H1 (cell line): Measurements from ENCODE around the gene WDCP. TPM values are rescaled to one million over a fixed set of nuclear protein-coding genes. Genes with fewer than 3 reads are reported as not detected.

ENCODE experiments used
- CTCF ChIA-PET: fragments of 300-600 bp; sonication (Branson Sonifier 250); formaldehyde crosslinking; loops from one replicate; lab custom pipeline; 2021; ENCODE audit not compliant: partially characterized antibody; lab: Charles Lee
- POLR2A ChIA-PET: fragments of 300-600 bp; sonication (Branson Sonifier 250); formaldehyde crosslinking; loops from one replicate; lab custom pipeline; 2021; ENCODE audit warnings: inconsistent platforms; ENCODE audit not compliant: partially characterized antibody; lab: Charles Lee
- DNase-seq, 2 experiments: peaks; one replicate each; pipeline versions ENCODE4 v3.0.0 to v3.0.0-alpha.2; 2010 to 2022; ENCODE audit warnings: low spot score in 2 of 2, low read depth in 1 of 2, mixed read lengths in 1 of 2
- FAIRE-seq: peaks from 2 replicates; lab custom pipeline; 2011; peaks lifted over from hg19 to GRCh38; lab: Jason Lieb, UNC
- H2AFZ ChIP-seq: 2 replicates; pipeline ENCODE4 v1.8.1; 2012; ENCODE audit warnings: low read length, inconsistent platforms
- H2AK5ac ChIP-seq: 2 replicates; pipeline ENCODE4 v1.6.1; 2013; ENCODE audit warnings: low read depth, low read length
- H2BK120ac ChIP-seq: replicated peaks from 2 replicates; pipeline ENCODE3; 2013; ENCODE audit warnings: low read depth, low read length, inconsistent platforms
- H2BK12ac ChIP-seq: 2 replicates; pipeline ENCODE4 v1.6.1; 2013; ENCODE audit warnings: low read depth, low read length
- H2BK15ac ChIP-seq: 2 replicates; pipeline ENCODE4 v1.6.1; 2013; ENCODE audit warnings: low read length
- H2BK20ac ChIP-seq: 2 replicates; pipeline ENCODE4 v1.6.1; 2013; ENCODE audit warnings: low read length
- H2BK5ac ChIP-seq: 2 replicates; pipeline ENCODE4 v1.6.1; 2013; ENCODE audit warnings: low read depth, low read length
- H3K14ac ChIP-seq: 2 replicates; pipeline ENCODE4 v1.6.1; 2013; ENCODE audit warnings: inconsistent platforms; ENCODE audit not compliant: insufficient read length
- H3K18ac ChIP-seq: 2 replicates; pipeline ENCODE4 v1.6.1; 2013; ENCODE audit warnings: low read length; ENCODE audit errors: extremely low read depth
- H3K23ac ChIP-seq: 2 replicates; pipeline ENCODE4 v1.6.1; 2013; ENCODE audit warnings: inconsistent platforms; ENCODE audit not compliant: insufficient read length
- H3K23me2 ChIP-seq: 2 replicates; pipeline ENCODE4 v1.6.1; 2013; ENCODE audit warnings: low read depth, low read length
- H3K27ac ChIP-seq: 2 replicates; pipeline ENCODE4 v1.6.1; 2011; ENCODE audit warnings: low read depth, low read length, inconsistent platforms
- H3K27me3 ChIP-seq, 4 experiments: replicated peaks in 1 of 4; 1 replicate in 1 of 4; 2 replicates in 3 of 4; pipeline versions ENCODE4 v1.6.1 to v1.8.1; 2011 to 2013; ENCODE audit warnings: low read length in 3 of 4, mild to moderate bottlenecking in 3 of 4, inconsistent platforms in 2 of 4, mixed read lengths in 2 of 4, moderate library complexity in 1 of 4; ENCODE audit not compliant: control insufficient read depth in 3 of 4, insufficient read depth in 3 of 4; ENCODE audit errors: extremely low read depth in 1 of 4
- H3K36me3 ChIP-seq, 4 experiments: 2 replicates each; pipeline versions ENCODE4 v1.6.1 to v1.8.1; 2011 to 2013; ENCODE audit warnings: mild to moderate bottlenecking in 4 of 4, low read length in 3 of 4, moderate library complexity in 2 of 4, control low read depth in 1 of 4, inconsistent platforms in 1 of 4; ENCODE audit not compliant: insufficient read depth in 4 of 4, control insufficient read depth in 2 of 4
- H3K4ac ChIP-seq: replicated peaks from 2 replicates; pipeline ENCODE3; 2013; ENCODE audit warnings: low read length, low read depth, mixed read lengths, inconsistent platforms; ENCODE audit not compliant: insufficient read length
- H3K4me1 ChIP-seq, 4 experiments: replicated peaks in 1 of 4; 1 replicate in 1 of 4; 2 replicates in 3 of 4; pipeline versions ENCODE4 v1.6.1 to v1.8.1; 2011 to 2013; ENCODE audit warnings: low read length in 3 of 4, inconsistent platforms in 2 of 4, mixed read lengths in 1 of 4; ENCODE audit not compliant: insufficient read depth in 4 of 4, control insufficient read depth in 3 of 4
- H3K4me2 ChIP-seq, 2 experiments: 2 replicates each; pipeline versions ENCODE4 v1.6.1 to v1.8.1; 2011 to 2013; ENCODE audit warnings: low read depth in 2 of 2, low read length in 2 of 2, control low read depth in 1 of 2, inconsistent platforms in 1 of 2, mild to moderate bottlenecking in 1 of 2; ENCODE audit not compliant: insufficient read depth in 1 of 2
- H3K4me3 ChIP-seq, 4 experiments: fragments of 200-600, 300-600 bp in 1 of 4; sonication (generic), shearing (Covaris generic), sonication (Bioruptor Twin) in 1 of 4; 2 replicates each; pipeline versions ENCODE4 v1.5.1 to v1.8.1; 2011 to 2016; ENCODE audit warnings: low read length in 4 of 4, low read depth in 3 of 4, control low read depth in 2 of 4, inconsistent platforms in 2 of 4, mild to moderate bottlenecking in 2 of 4, mixed read lengths in 1 of 4, moderate library complexity in 1 of 4; ENCODE audit not compliant: insufficient read depth in 2 of 4; ENCODE audit errors: extremely low read depth in 1 of 4
- H3K56ac ChIP-seq: replicated peaks from 2 replicates; pipeline ENCODE3; 2013; ENCODE audit warnings: low read depth, mild to moderate bottlenecking, mixed read lengths, low read length, inconsistent platforms; ENCODE audit not compliant: insufficient read length
- H3K79me1 ChIP-seq: 2 replicates; pipeline ENCODE4 v1.6.1; 2013; ENCODE audit warnings: low read depth, low read length, control low read depth
- H3K79me2 ChIP-seq, 2 experiments: 2 replicates each; pipeline versions ENCODE4 v1.6.1 to v1.8.1; 2012 to 2013; ENCODE audit warnings: low read length in 2 of 2, mild to moderate bottlenecking in 2 of 2, inconsistent platforms in 1 of 2; ENCODE audit not compliant: insufficient read depth in 2 of 2, control insufficient read depth in 1 of 2
- H3K9ac ChIP-seq, 4 experiments: replicated peaks in 1 of 4; 1 replicate in 1 of 4; 2 replicates in 3 of 4; pipeline versions ENCODE4 v1.6.1 to v1.8.1; 2011 to 2013; ENCODE audit warnings: low read depth in 3 of 4, low read length in 3 of 4, control low read depth in 2 of 4, mild to moderate bottlenecking in 2 of 4, moderate library complexity in 2 of 4, inconsistent platforms in 1 of 4; ENCODE audit errors: extremely low read depth in 1 of 4
- H3K9me3 ChIP-seq, 2 experiments: 2 replicates each; pipeline versions ENCODE4 v1.6.1 to v1.8.1; 2012 to 2013; ENCODE audit warnings: mild to moderate bottlenecking in 2 of 2, moderate library complexity in 2 of 2, control low read depth in 1 of 2, inconsistent platforms in 1 of 2, low read depth in 1 of 2, low read length in 1 of 2, mixed read lengths in 1 of 2; ENCODE audit not compliant: insufficient read depth in 2 of 2
- H4K20me1 ChIP-seq, 2 experiments: replicated peaks in 1 of 2; 2 replicates each; pipeline versions ENCODE3 to v1.8.1; 2011 to 2013; ENCODE audit warnings: inconsistent platforms in 2 of 2, low read length in 2 of 2, mild to moderate bottlenecking in 1 of 2; ENCODE audit not compliant: insufficient read depth in 2 of 2, control insufficient read depth in 1 of 2
- H4K5ac ChIP-seq: 2 replicates; pipeline ENCODE4 v1.6.1; 2013; ENCODE audit warnings: low read length, low read depth, mixed read lengths, inconsistent platforms; ENCODE audit not compliant: insufficient read length
- H4K8ac ChIP-seq: 2 replicates; pipeline ENCODE4 v1.8.0; 2013; ENCODE audit warnings: mild to moderate bottlenecking, moderate library complexity, low read length, inconsistent platforms; ENCODE audit not compliant: insufficient read depth; ENCODE audit errors: extremely low read depth
- H4K91ac ChIP-seq: replicated peaks from 2 replicates; pipeline ENCODE3; 2013; ENCODE audit warnings: low read length, mixed read lengths, inconsistent platforms; ENCODE audit not compliant: insufficient read length
- CBX5 ChIP-seq: fragments of 300-800, 300-1000 bp; sonication (generic); IDR thresholded peaks from 2 replicates; pipeline ENCODE4 v1.7.1; 2016; ENCODE audit warnings: antibody characterized with exemption, low read length, low read depth
- GTF2F1 ChIP-seq: IDR thresholded peaks from 2 replicates; pipeline ENCODE4 v1.6.1; 2012; ENCODE audit warnings: low read depth, low read length, improper control_type of control experiment, borderline replicate concordance
- HDAC2 ChIP-seq, 2 experiments: fragments of 300-600 bp in 1 of 2; sonication (generic) in 1 of 2; IDR thresholded peaks; 2 replicates each; pipeline ENCODE4 v1.6.1; 2011 to 2012; ENCODE audit warnings: low read depth in 2 of 2, low read length in 2 of 2, mild to moderate bottlenecking in 2 of 2, moderate library complexity in 2 of 2, borderline replicate concordance in 1 of 2, inconsistent platforms in 1 of 2
- KDM1A ChIP-seq: fragments of 200-600, 300-600 bp; sonication (generic); IDR thresholded peaks from 2 replicates; pipeline ENCODE4 v1.7.1; 2016; ENCODE audit warnings: mild to moderate bottlenecking, low read length, borderline replicate concordance
- NANOG ChIP-seq: IDR thresholded peaks from 2 replicates; pipeline ENCODE4 v1.6.1; 2011; ENCODE audit warnings: low read length, low read depth, mild to moderate bottlenecking, inconsistent platforms; ENCODE audit not compliant: insufficient read depth, poor library complexity, severe bottlenecking
- SIN3A ChIP-seq, 2 experiments: IDR thresholded peaks in 1 of 2; conservative IDR thresholded peaks in 1 of 2; 2 replicates each; pipeline ENCODE4 v1.6.1; 2011 to 2012; ENCODE audit warnings: low read length in 2 of 2, improper control_type of control experiment in 1 of 2, low read depth in 1 of 2, mild to moderate bottlenecking in 1 of 2
- ZNF274 ChIP-seq: IDR thresholded peaks from 2 replicates; pipeline ENCODE4 v1.7.0; 2012; ENCODE audit warnings: low read length, borderline replicate concordance; ENCODE audit errors: extremely low read depth
- WGBS, 2 experiments: shearing (Covaris generic) in 1 of 2; methylation state at CpG; one replicate each; pipeline versions ENCODE4 v1.1.6 to v1.1.7; 2013 to 2015; ENCODE audit warnings: low lambda C conversion rate in 2 of 2, mixed read lengths in 2 of 2, inconsistent platforms in 1 of 2, low coverage in 1 of 2, missing lambda C conversion rate in 1 of 2; ENCODE audit not compliant: insufficient replicate concordance in 2 of 2, insufficient coverage in 1 of 2, insufficient read length in 1 of 2; ENCODE audit errors: extremely low coverage in 1 of 2, missing lambda C conversion rate in 1 of 2; 5-methylcytosine and 5-hydroxymethylcytosine counted together
- polyA plus RNA-seq, 7 experiments: library from polyadenylated mRNA; depleted of rRNA in 3 of 7; stranded (reverse) in 5 of 7; unstranded in 2 of 7; fragments of >200 nt in 5 of 7; fragments of 200-250 nt in 2 of 7; gene quantifications; 1 replicate in 5 of 7; 2 replicates in 1 of 7; 4 replicates in 1 of 7; pipeline versions ENCODE4 v1.2.1 to v1.2.3, GENCODE V29; 2011 to 2013; ENCODE audit warnings: missing spikeins in 2 of 7, mixed read lengths in 2 of 7
- total RNA-seq: library from RNA; stranded (reverse); fragmentation: NEBNext Ultra II Directional; extraction: Animal tissue kit (Norgen Biotek cat#: 25700); gene quantifications from 2 replicates; pipeline ENCODE4 v1.2.1, GENCODE V29; 2021
- TF ChIP-seq, protein P1 (sequence below), 3 experiments: IDR thresholded peaks; 1 replicate in 2 of 3; 2 replicates in 1 of 3; pipeline versions ENCODE4 v1.5.1 to v1.6.1; 2011; ENCODE audit warnings: low read length in 3 of 3, mild to moderate bottlenecking in 3 of 3, inconsistent platforms in 2 of 3, low read depth in 1 of 3, moderate library complexity in 1 of 3; ENCODE audit not compliant: insufficient read depth in 1 of 3; ENCODE audit errors: control extremely low read depth in 1 of 3
- TF ChIP-seq, protein P2 (sequence below): IDR thresholded peaks from 2 replicates; pipeline ENCODE4 v1.6.1; 2011; ENCODE audit warnings: low read depth, mild to moderate bottlenecking, low read length; ENCODE audit not compliant: insufficient read depth

WDCP gene
- total and polyA plus RNA-seq, 2 of the 8 experiments (the other 6 are each of a cell fraction or from before 2014, with no cell fraction given) = 19.2 to 40.1 TPM

DNA sequence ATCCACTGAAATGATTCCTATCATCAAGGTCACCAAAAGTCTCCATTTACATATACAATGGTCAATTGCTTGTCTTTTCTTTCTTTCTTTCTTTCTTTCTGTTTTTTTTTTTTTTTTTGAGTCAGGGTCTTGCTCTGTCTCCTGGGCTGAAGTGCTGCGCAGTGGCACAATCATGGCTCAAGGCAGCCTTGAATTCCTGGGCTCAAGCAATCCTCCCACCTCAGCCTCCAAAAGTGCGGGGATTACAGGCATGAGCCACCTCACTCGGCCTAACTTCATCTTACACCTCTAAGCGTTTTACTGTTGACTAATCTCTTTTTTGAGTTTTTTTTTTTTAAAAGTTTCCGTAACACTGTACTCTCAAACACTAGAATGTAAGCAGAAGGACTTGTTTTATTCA is 28.1 kb upstream of the WDCP start:
- Histone ChIP-seq H3K23me2 (peaks cover 5% of the 10 kb centered on the region; the same call in 1 of the 2 replicates), H3K56ac (no peak overlapping the region), H2BK15ac (no peak overlapping the region), H2BK12ac (no peak overlapping the region), H3K23ac (no peak overlapping the region), H2BK120ac (no peak overlapping the region), H3K4me2 (peak overlapping the region; percentile 58 to 74), H3K79me1 (no peaks in the 10 kb centered on the region; the same call in 1 of the 2 replicates), H4K20me1 (peaks cover 0 to 2% of the 10 kb centered on the region in 2 experiments), H2AFZ (no peak overlapping the region), H4K8ac (no peak overlapping the region), H3K4me1 (peaks cover 0 to 7% (median 2%) of the 10 kb centered on the region in 4 experiments; a peak in 4 of 7 replicates), H3K79me2 (peaks cover 0 to 27% of the 10 kb centered on the region in 2 experiments; a peak in 2 of 4 replicates), H4K5ac (no peak overlapping the region), H3K18ac (no peak overlapping the region), H3K27ac (no peak overlapping the region), H4K91ac (no peak overlapping the region), H2AK5ac (no peak overlapping the region), H2BK20ac (no peak overlapping the region), H3K4ac (no peak overlapping the region), H3K27me3 (no peaks in the 10 kb centered on the region), H3K14ac (no peak overlapping the region), H3K36me3 (peaks cover 0 to 33% (median 14%) of the 10 kb centered on the region in 4 experiments; a peak in 5 of 8 replicates), H3K4me3 (peak overlapping the region; percentile 74 to 96 (median 94)), H3K9ac (peak overlapping the region in 2 of 4 experiments; percentile 16 to 91; a peak in 2 of 7 replicates), H2BK5ac (no peak overlapping the region), H3K9me3 (no peaks in the 10 kb centered on the region)
- FAIRE-seq (no peak), DNase-seq (no peak)
- WGBS, 2 experiments = 74% methylated on average over 5 of the region's 5 CpGs; no CpG with 5 or more reads in 1 of the 2 experiments
- ChIA-PET CTCF (no interaction called here), POLR2A (interaction anchor here (0.7 to 2.7 kb wide), 4 partner anchors 9 to 48 kb away, joined by 3 to 31 read pairs (median 6); partner anchors contain the start of gene TP53I3)
- TF ChIP-seq, protein P1, sequence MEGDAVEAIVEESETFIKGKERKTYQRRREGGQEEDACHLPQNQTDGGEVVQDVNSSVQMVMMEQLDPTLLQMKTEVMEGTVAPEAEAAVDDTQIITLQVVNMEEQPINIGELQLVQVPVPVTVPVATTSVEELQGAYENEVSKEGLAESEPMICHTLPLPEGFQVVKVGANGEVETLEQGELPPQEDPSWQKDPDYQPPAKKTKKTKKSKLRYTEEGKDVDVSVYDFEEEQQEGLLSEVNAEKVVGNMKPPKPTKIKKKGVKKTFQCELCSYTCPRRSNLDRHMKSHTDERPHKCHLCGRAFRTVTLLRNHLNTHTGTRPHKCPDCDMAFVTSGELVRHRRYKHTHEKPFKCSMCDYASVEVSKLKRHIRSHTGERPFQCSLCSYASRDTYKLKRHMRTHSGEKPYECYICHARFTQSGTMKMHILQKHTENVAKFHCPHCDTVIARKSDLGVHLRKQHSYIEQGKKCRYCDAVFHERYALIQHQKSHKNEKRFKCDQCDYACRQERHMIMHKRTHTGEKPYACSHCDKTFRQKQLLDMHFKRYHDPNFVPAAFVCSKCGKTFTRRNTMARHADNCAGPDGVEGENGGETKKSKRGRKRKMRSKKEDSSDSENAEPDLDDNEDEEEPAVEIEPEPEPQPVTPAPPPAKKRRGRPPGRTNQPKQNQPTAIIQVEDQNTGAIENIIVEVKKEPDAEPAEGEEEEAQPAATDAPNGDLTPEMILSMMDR (IDR thresholded peaks at IDR 0.05; ENCODE audit: control extremely low read depth in 1 of 3, insufficient read depth in 1 of 3, low read depth in 1 of 3, low read length in 3 of 3) = no peak
- no peak for TF ChIP-seq KDM1A
- TF ChIP-seq HDAC2 (IDR thresholded peaks at IDR 0.05; ENCODE audit: borderline replicate concordance in 1 of 2, low read depth in 2 of 2, low read length in 2 of 2) = no peak
- TF ChIP-seq ZNF274 = no peak
- TF ChIP-seq CBX5 = no peak
- TF ChIP-seq, protein P2, sequence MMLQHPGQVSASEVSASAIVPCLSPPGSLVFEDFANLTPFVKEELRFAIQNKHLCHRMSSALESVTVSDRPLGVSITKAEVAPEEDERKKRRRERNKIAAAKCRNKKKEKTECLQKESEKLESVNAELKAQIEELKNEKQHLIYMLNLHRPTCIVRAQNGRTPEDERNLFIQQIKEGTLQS = no peak
- no peak for TF ChIP-seq GTF2F1
- TF ChIP-seq NANOG = no peak
- TF ChIP-seq SIN3A (conservative IDR thresholded peaks at IDR 0.05 in 1 of 2, IDR thresholded peaks at IDR 0.05 in 1 of 2; ENCODE audit: low read depth in 1 of 2, low read length in 2 of 2) = no peak
